ENCODE measurements around the gene MOBP.

The MOBP gene

DNA sequence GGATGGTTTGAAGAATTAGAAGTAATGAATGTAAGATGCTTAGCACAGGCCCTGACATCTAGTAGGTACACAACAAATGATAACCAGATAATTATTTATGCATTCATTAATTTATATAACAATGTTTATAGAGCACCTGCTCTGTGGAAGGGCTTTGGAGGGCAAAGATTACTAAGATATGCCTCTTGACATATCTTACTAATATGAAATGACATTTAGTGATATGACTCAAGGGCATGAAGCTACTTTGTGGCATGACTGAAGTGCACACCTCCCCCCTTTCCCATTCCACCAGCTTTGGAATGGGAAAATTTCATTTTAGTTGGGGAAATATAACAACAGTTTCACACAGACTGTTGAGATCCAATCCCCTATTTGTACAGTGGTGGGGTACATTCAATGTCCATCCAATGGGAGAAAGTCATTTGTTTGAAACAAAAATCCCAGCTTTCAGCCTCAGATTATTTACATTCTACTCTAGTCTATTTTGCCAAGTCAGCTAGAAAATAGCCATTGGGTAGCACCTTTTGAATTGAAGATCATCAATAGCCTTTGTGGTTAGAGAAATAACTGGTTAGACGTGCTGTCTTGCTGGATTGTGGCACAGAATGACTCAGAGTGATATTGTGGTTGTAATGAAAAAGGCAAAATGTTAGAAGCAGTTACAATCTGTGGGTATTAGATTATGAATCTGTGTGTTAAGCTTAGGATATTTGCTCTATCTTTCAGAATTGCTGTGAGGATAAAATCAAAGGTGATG lies 72.9 kb downstream of the MOBP start:
- no peak for TF ChIP-seq JUND (IDR thresholded peaks at IDR 0.05; ENCODE audit: low read depth)
- in situ Hi-C loops (cut with HindIII; ENCODE audit: low pct_unique_long_range_greater_than_20kb, low sequenced_read_pairs) = no loop called here
- DNase-seq (ENCODE audit: low read depth in 1 of 2, low spot score in 1 of 2) = no peak

- no peak for DNase-seq (ENCODE audit: low read depth in 1 of 2, low spot score in 1 of 2)
- TF ChIP-seq JUND (IDR thresholded peaks at IDR 0.05; ENCODE audit: low read depth) = no peak
- in situ Hi-C loops (cut with HindIII; ENCODE audit: low pct_unique_long_range_greater_than_20kb, low sequenced_read_pairs) = no loop called here
Observed at GRCh38 chr3:39541442-39541841, 74.0 kb downstream of the MOBP start.

DNA sequence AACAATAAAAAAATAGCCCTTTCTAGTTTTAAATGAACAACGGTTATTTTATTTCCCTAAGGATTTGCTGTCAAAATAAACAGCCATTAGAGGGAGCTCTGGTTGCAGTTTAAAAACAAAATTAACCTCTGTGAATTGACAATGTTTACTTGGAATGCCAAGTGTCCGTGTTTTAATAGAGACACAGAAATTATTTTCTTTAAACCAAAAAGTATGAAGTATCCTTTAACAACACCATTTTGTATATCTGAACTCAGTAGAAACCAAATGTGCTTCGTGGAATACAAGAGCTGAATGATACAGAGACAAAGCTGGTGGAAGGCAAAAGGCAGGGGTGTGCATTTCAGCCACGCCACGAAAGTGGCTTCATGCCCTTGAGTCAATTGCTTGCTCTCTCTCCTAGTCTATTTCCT lies 74.4 kb downstream of the MOBP start:
- in situ Hi-C loops (cut with HindIII; ENCODE audit: low pct_unique_long_range_greater_than_20kb, low sequenced_read_pairs) = no loop called here
- DNase-seq (ENCODE audit: low read depth in 1 of 2, low spot score in 1 of 2) = peak; percentile 6 to 56
- no peak for TF ChIP-seq JUND (IDR thresholded peaks at IDR 0.05; ENCODE audit: low read depth)

DNA sequence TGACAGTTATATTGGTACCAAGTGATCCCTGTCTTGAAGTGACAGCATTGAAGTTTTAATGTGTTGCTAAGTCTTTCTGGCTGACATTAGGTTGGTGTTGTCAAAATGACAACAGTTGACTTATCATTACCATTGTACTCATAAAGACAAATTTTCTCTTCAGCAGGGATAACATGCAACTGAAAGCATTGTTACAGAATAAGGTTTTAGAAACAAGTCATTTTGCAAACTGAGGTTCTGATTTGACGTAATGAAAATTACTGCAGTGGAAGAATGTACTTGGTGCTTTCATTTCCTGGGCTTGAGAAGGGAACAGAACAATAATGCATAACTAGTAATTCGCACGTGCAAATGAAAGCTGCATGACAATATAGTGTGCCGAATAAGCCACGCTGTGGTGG lies 75.1 kb downstream of the MOBP start:
- no peak for DNase-seq (ENCODE audit: low read depth in 1 of 2, low spot score in 1 of 2)
- no peak for TF ChIP-seq JUND (IDR thresholded peaks at IDR 0.05; ENCODE audit: low read depth)
- in situ Hi-C loops (cut with HindIII; ENCODE audit: low pct_unique_long_range_greater_than_20kb, low sequenced_read_pairs) = no loop called here

- DNase-seq (ENCODE audit: low read depth in 1 of 2, low spot score in 1 of 2) = peak in 1 of 2 experiments; percentile 9
- no peak for TF ChIP-seq JUND (IDR thresholded peaks at IDR 0.05; ENCODE audit: low read depth)
- in situ Hi-C loops (cut with HindIII; ENCODE audit: low pct_unique_long_range_greater_than_20kb, low sequenced_read_pairs) = no loop called here
Observed at GRCh38 chr3:39548282-39548681, 80.8 kb downstream of the MOBP start.

- DNase-seq (ENCODE audit: low read depth in 1 of 2, low spot score in 1 of 2) = no peak
- in situ Hi-C loops (cut with HindIII; ENCODE audit: low pct_unique_long_range_greater_than_20kb, low sequenced_read_pairs) = no loop called here
- no peak for TF ChIP-seq JUND (IDR thresholded peaks at IDR 0.05; ENCODE audit: low read depth)
Observed at GRCh38 chr3:39550354-39551051, 83.0 kb downstream of the MOBP start.

All from T47D (cell line).